GM19043 (cell line): ENCODE results near the gene MACROH2A1.

Experiments
- ATAC-seq: cut with Tn5 transposase; IDR thresholded peaks from one replicate; pipeline ENCODE4 v1.9.1; 2021; ENCODE audit warnings: low read depth; ENCODE audit not compliant: unreplicated experiment

Gene MACROH2A1

GRCh38 chr5:135357685-135358084, 41.3 kb downstream of the MACROH2A1 start:
- ATAC-seq, result no peak

- no peak for ATAC-seq
These were observed 42.3 kb downstream of the MACROH2A1 start for GRCh38 chr5:135356522-135357318.

- ATAC-seq, result no peak
These were observed 43.9 kb downstream of the MACROH2A1 start for GRCh38 chr5:135355169-135355568.

GRCh38 chr5:135353952-135354721, 44.9 kb downstream of the MACROH2A1 start:
- ATAC-seq, result no peak

- no peak for ATAC-seq
These were observed 48.5 kb downstream of the MACROH2A1 start for GRCh38 chr5:135350536-135350935.

GRCh38 chr5:135349886-135350285, 49.1 kb downstream of the MACROH2A1 start:
- ATAC-seq, result no peak

- no peak for ATAC-seq
These were observed 49.6 kb downstream of the MACROH2A1 start for GRCh38 chr5:135349451-135349850.

GRCh38 chr5:135348918-135349317, 50.1 kb downstream of the MACROH2A1 start:
- no peak for ATAC-seq

GRCh38 chr5:135347392-135347791, 51.6 kb downstream of the MACROH2A1 start:
- ATAC-seq, result no peak

- no peak for ATAC-seq
These were observed 52.9 kb downstream of the MACROH2A1 start for GRCh38 chr5:135345956-135346731.

- ATAC-seq, result no peak
These were observed 54.7 kb downstream of the MACROH2A1 start for GRCh38 chr5:135344349-135344748.

GRCh38 chr5:135343413-135343812, 55.6 kb downstream of the MACROH2A1 start:
- ATAC-seq, result no peak

GRCh38 chr5:135342551-135342875, 56.5 kb downstream of the MACROH2A1 start:
- no peak for ATAC-seq

GRCh38 chr5:135341696-135342550, 57.1 kb downstream of the MACROH2A1 start:
- ATAC-seq, result no peak

- ATAC-seq, result no peak
These were observed 57.9 kb downstream of the MACROH2A1 start for GRCh38 chr5:135341016-135341666.

- no peak for ATAC-seq
These were observed 58.5 kb downstream of the MACROH2A1 start for GRCh38 chr5:135340568-135340967.

- no peak for ATAC-seq
These were observed 59.4 kb downstream of the MACROH2A1 start for GRCh38 chr5:135339623-135340022.

- no peak for ATAC-seq
These were observed 59.8 kb downstream of the MACROH2A1 start for GRCh38 chr5:135339189-135339588.

GRCh38 chr5:135337064-135337463, 62.0 kb downstream of the MACROH2A1 start:
- no peak for ATAC-seq
